SH-SY5Y (cell line): ENCODE measurements around the gene KRTAP5-3.

ENCODE experiments used
- GATA2 ChIP-seq: IDR thresholded peaks from 2 replicates; pipeline ENCODE4 v1.6.1; 2011; ENCODE audit warnings: mild to moderate bottlenecking, low read depth, low read length
- GATA3 ChIP-seq: IDR thresholded peaks from 2 replicates; pipeline ENCODE4 v1.6.1; 2011; ENCODE audit warnings: low read depth, mild to moderate bottlenecking, low read length, moderate library complexity

The KRTAP5-3 gene, protein sequence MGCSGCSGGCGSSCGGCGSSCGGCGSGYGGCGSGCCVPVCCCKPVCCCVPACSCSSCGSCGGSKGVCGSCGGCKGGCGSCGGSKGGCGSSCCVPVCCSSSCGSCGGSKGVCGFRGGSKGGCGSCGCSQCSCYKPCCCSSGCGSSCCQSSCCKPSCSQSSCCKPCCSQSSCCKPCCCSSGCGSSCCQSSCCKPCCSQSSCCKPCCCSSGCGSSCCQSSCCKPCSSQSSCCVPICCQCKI

DNA sequence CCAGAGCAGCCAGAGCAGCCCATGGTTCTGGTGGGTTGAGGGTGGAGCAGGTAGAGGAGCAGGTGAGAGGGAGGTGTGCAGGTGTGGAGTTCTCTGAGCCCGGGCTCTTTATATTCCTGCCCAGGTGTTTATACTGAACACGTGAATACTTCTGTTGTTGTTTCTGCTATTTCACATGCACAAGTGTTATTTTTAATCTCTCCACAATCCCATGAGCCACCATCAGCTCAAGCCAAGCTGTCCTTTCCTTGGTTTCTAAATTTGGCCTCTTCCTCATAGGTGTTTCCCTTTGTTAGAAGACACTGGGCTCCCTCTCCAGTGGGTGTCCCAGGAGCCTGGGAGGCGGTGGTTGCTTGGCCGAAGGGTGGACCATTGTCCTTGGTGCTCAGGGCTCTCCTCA is at the start of gene KRTAP5-3:
Gene KRTAP5-3 (minus strand): TSS at position 101 of the 400 bp plus-strand sequence. CDS start 78 bp downstream, at position 23.
- TF ChIP-seq GATA2: no peak
- TF ChIP-seq GATA3: no peak

DNA sequence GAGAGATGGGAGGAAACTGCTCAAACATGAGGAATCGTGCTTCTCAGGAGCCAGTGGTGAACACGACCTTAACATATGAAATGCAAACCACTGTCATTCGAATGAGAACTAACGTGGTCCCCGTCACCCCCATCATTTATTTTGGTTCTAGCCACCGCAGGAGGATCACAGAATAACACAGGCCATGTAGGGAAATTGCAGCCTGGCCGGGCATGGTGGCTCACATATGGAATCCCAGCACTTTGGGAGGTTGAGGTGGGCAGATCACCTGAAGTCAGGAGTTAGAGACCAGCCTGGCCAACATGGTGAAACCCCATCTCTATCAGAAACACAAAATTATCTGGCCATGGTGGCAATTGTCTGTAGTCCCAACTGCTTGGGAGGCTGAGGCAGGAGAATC is 48.4 kb upstream of the KRTAP5-3 start:
- TF ChIP-seq GATA3 (no peak), GATA2 (no peak)

DNA sequence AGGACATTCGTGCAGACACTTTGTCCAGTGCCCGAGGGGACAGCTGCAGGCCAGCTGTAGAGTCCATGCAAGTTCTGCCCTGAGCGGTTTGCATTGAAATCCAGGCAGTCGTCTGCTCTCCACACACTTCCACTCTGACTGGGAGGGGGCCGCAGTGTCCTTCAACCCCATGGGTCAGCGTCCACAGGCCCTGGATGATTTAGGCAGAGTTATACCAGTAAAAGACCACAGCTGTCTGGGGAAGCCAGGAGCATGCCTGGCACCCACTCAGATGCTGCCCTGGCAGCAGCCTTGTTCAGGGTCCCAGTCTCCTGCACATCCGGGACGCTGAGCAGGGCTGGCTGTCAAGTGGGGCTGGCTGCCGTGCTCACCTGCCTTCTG is 47.8 kb upstream of the KRTAP5-3 start:
- TF ChIP-seq GATA2 (no peak), GATA3 (no peak)

DNA sequence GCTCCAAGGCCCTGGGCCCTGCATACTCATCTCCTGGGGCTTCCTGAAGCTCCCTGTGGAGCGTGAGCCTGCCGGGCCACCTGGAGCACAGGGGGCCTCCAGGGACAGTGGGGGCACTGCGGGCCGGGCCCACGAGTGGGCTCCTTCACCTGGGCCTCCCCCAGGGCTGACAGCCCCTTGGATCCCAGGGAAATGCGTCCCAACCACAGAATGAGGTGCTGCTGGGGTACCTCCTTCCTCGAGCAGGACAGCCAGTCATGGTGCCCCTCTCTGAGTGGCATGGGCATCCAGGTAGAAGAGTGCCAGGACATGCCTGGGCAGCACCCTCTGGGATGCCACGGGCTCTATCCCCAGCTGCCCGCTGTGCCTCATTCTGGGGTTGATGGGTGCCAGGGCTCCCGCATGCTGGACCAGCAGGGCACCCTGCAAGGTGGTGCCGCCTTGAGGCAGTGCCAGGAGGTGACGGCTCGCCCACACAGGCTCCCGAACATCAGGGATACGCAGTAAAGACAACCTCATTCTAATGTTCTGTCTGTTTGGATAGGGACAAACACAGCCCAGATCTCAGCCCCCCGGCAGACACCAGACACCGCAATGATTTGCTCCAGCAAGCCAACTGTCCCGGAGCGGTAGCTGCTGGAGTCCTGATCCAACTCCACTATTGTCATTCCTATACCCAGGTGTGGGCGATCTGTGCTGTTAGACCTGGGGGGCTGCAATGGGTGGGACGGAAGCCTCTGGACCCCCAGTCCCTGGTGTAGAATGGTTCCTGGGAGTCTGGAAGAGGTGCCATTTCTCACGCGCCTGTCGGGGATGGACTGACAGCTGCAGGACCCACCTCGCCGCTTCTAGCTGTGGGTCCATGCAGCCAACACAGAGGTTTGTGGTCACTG is 47.2 kb upstream of the KRTAP5-3 start:
- TF ChIP-seq GATA2 (no peak), GATA3 (no peak)

DNA sequence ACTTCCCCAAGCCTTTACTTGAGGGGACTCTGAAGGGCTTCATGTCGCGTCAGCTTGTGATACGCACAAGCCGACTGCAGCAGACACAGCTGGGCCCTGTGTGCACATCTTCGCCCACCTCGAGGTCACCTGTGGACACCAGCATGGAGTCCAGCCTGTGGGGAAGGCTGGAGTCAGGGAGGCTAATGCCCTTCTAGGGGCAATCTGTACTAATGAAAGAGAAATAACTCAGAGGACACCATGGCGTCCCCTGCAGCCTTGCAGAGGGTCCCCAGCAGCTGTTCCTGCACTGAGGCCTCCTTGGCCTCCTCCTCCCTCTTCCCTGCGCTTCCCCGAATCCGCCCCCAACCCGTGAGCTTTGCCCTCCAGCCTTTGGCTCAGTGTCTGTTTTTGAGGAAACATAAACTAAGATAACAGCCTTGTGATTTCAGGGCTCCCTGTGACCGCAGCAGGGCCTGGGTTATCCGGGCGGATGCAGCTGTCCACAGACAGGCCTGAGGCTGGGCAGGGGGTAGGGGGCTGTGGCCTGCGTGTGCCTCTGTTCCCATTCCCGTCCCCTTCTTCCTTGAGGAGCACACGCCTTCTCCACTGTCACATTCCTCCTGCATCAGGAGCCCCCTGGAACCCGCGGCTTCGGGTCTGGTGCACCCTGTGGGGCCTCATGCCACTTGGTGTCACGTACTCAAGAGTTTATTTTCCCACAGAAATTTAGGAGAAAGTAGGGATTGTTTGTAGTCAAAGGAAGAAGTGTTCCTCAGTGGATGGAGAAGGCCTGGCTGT is 46.3 kb upstream of the KRTAP5-3 start:
- TF ChIP-seq GATA2: no peak
- TF ChIP-seq GATA3: no peak

DNA sequence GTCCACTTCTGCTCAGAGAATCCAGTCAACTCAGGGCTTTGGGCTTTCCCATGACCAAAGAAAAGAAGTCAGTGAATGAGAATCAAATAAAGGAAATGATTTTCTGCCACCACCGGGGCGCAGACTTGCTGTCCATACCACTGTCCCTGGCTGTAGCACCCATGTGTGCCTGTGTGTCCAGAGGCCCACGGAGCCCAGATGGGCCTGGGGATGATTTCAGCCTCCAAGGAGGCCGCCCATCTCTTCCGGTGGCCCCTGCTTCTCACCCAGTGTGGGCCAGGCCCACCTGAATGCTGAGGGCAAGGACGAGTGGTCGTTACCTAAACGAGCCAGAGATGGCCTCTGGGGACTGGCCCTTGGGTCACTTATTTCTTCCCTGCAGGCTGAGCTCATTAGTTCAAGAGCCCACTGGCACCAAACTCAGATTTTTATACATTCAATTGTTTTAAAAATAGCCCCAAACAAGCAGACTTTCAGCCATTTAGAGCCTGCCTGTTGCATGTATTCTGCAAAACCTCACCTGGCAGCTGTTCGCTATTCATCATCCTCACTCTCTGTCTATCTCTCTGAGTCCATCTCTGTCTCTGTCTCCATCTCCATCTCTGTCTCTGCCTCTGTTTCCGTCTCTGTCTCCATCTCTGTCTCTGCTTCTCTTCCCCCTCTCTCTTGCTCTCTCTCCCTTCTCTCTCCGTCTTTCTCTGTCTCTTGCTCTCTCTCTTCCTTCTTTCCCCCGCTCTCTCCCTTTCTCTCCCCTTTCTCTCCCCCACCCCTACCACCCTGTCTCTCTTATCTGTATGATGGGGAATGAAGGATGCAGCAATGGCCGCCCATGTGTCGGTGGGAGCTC is 45.5 kb upstream of the KRTAP5-3 start:
- no peak for TF ChIP-seq GATA3
- no peak for TF ChIP-seq GATA2

DNA sequence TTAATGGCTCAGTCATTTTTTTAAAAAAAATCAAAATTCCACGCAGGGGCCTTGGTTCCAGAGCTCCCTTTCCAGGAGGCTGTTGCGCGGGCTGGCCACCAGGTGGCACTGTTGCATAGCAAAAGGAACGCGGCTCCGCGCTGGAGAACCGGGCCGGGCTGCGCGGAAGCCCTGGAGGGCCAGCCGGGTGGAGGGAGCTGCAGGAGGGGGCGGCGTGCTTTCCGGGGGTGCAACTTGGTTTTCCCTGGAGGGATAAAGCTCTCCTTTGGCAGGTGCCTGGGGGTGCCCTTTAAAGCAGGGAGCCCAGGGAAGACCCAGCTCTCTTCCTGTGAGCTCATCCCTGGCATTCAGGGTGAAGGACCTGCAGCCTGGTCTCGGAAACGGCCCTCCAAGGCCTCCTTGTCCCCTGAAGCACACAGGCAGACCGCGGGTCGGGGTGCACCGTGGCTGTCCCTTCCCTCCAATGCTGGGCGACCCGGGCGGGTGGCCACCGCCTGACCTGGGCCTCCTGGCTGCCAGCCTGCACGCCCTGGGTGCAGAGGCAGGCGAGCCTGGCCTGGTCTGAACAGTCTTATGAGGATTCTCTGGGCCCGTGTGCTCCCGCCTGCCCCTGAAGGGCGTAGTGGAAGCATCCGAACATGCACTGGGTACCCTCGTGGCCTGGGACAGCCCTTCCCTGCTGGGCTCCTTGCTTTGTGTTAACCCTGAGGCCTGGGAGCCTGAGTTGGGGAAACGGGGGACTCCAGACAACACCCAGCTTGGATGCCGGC is 44.7 kb upstream of the KRTAP5-3 start:
- no peak for TF ChIP-seq GATA3
- no peak for TF ChIP-seq GATA2

DNA sequence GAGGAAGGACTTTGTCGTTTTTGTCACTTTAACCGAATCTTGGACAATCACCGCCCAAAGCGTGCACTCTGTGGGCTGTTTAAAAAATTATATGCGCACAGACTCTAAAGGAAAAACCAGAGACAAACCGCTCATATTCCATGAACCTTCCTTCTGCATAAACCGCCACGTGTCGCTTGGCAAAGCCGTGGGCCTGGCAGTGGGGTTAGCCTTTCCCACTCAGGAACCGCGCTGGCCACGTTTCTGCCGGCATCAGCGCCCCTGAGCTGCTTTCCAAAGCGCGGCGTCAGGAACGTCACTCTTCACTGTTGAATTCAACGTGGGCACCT is 44.1 kb upstream of the KRTAP5-3 start:
- TF ChIP-seq GATA3 (no peak), GATA2 (no peak)

DNA sequence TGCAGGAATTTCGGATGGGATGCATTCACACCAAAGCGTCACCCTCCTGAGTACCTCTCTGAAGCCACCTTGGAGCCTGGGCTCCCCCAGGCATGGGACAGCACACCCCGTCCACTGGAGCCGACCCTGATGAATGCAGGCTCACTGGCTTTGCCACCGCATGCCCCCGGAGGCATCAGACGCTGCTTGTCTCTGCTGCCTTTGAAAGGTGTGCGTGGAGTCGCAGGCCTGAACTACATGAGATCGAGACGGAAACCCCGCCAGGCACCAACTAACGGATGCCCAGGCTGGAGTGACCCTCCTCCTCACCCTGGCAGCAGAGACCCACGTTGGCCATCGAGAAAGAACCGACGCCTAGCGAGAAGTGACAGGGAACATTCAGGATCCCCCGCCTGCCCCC is 43.8 kb upstream of the KRTAP5-3 start:
- TF ChIP-seq GATA2 (no peak), GATA3 (no peak)

DNA sequence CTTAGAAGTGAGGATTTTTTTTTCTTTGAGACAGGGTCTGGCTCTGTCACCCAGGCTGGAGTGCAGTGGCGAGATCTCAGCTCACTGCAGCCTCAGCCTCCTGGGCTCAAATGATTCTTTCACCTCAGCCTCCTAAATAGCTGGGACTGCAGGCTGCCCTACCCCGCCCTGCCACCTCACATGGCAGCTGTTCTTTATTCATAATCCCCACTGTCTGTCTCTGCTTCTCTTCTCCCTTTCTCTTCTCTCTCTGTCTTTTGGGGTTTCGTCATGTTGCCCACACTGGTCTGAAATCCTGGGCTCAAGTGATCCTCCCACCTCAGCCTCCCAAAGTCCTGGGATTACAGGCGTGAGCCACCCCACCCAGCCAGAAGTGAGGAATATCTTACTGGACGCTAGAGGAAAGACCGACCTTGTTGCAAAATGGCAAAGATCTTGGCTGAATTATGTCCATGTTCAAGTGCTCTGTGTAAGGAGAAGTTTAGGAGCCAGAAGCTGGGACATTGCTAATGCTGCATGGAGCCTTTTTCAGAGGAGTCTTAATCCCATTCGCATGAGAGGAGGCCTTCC is 43.2 kb upstream of the KRTAP5-3 start:
- no peak for TF ChIP-seq GATA3
- no peak for TF ChIP-seq GATA2

DNA sequence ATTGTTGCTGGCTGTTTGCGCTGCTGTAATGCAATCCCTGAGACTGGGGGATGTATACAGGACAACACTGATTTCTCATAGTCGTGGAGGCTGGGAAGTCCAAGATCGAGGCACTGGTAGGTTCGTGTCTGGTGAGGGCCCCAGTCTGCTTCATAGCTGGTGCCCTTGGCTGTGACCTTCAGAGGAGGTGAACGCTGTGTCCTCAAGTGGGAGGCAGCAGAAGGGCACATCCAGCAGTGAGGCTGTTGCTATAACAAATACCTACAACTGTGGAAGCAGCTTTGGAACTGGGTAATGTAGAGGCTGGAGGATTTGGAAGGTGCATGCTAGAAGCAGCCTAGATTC is 42.6 kb upstream of the KRTAP5-3 start:
- TF ChIP-seq GATA3 (no peak), GATA2 (no peak)

DNA sequence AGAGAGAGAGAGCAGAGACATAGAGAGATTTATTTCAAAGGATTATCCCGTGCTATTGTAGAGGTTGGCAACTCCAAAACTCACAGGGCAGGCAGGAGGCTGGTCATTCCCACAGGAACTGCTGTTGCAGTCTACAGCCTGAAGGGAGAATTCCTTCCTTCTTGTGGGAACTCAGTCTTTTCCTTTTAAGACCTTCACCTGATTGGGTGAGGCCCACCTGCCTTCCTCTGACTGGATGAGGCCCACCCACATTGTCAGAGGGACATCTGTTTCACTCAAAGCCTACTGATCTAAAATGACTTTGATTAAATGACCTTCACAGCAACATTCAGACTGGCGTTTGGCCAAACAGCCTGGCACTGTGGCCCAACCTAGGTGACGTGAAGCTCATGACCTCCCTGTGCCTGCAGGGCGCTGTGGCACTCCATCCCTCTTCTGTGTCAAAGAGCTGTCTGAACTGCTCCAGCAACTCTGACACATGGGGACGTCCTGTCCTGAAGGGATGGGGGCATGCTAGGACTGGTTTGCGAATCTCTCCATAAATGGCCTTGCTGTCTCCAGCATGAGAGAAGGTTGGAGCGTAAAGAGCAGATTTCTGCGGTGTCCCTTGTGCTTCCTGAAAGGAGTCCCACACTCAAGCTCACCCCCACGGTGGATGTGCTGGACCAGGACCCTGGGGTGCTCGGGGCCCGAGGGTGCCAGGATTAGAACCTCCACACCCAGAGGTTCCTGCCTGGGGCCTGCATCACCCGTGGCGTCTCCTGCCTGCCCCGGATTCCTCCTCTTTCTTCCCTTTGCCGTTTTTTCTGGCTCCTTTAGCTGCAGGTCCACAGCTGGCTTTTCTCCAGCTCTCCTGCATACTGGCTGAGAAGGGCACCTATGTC is 42.0 kb upstream of the KRTAP5-3 start:
- TF ChIP-seq GATA2: no peak
- TF ChIP-seq GATA3: no peak
